HCT116 (cell line): ENCODE measurements around the gene SLC38A9.

Experiments
- SIN3A ChIP-seq: IDR thresholded peaks from 2 replicates; pipeline ENCODE4 v1.6.1; 2012; ENCODE audit warnings: low read depth
- TF ChIP-seq, protein P1 (sequence below), 3 experiments: fragments of 200-600 bp in 1 of 3; sonication (generic) in 1 of 3; IDR thresholded peaks in 2 of 3; conservative IDR thresholded peaks in 1 of 3; 2 replicates each; pipeline ENCODE4 v1.5.1; 2012 to 2017; ENCODE audit warnings: low read depth in 2 of 3, low read length in 2 of 3, antibody characterized with exemption in 1 of 3, borderline replicate concordance in 1 of 3, control low read depth in 1 of 3, mild to moderate bottlenecking in 1 of 3, mixed read lengths in 1 of 3, mixed run types in 1 of 3, moderate library complexity in 1 of 3; ENCODE audit not compliant: insufficient read depth in 1 of 3

DNA sequence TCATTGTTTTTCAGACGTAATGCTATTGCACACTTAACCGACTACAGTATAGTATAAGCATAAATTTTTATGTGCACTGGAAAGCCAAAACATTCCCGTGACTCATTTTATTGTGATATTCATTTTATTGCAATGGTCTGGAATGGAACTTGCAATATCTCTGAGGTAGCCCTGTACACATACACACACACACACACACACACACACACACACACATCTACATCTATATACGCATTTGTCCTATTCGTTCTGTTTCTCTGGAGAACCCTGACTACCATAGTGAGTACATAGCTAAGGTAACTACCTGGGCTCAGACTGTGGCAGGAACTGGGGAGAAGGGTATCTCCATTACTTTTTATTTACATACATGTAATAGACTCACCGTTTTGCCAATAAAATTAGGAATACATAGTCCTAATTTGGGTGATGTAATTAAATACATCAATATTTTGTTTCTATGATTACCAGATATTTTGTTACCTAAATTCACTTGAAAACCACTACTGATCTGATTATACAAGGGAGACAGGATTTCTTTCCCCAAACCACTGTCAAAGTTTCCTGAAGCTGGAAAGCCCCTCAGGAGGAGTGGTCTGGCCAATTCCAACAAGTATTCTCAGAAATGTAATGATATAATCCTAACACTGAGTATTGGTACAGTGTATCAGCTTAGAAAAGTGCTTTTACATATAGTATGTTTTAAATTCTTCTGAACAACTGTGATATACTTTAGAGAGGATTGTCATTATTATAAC lies 103.4 kb downstream of the SLC38A9 start:
- no peak for TF ChIP-seq SIN3A
- TF ChIP-seq, protein P1, sequence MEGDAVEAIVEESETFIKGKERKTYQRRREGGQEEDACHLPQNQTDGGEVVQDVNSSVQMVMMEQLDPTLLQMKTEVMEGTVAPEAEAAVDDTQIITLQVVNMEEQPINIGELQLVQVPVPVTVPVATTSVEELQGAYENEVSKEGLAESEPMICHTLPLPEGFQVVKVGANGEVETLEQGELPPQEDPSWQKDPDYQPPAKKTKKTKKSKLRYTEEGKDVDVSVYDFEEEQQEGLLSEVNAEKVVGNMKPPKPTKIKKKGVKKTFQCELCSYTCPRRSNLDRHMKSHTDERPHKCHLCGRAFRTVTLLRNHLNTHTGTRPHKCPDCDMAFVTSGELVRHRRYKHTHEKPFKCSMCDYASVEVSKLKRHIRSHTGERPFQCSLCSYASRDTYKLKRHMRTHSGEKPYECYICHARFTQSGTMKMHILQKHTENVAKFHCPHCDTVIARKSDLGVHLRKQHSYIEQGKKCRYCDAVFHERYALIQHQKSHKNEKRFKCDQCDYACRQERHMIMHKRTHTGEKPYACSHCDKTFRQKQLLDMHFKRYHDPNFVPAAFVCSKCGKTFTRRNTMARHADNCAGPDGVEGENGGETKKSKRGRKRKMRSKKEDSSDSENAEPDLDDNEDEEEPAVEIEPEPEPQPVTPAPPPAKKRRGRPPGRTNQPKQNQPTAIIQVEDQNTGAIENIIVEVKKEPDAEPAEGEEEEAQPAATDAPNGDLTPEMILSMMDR (IDR thresholded peaks at IDR 0.05 in 2 of 3, conservative IDR thresholded peaks at IDR 0.05 in 1 of 3; ENCODE audit: borderline replicate concordance in 1 of 3, insufficient read depth in 1 of 3, low read depth in 2 of 3, low read length in 2 of 3), result no peak
